Gastrocnemius medialis (tissue), 4 donors: ENCODE measurements around the gene PCGF6. TPM values are rescaled to one million over a fixed set of nuclear protein-coding genes. Genes with fewer than 3 reads are reported as not detected.

Experiments
- ATAC-seq, 2 donors: fragments of 150-250 bp; one replicate each; pipeline ENCODE4 v1.9.1; 2016
- DNase-seq, 2 donors: peaks; one replicate each; pipeline ENCODE4 v3.0.0-alpha.2; 2019
- H3K27ac ChIP-seq, 4 donors: fragments of 200-600 bp; sonication (generic); 1 replicate in 1 of 4; 2 replicates in 3 of 4; pipeline ENCODE4 v1.5.1; 2016 to 2018; ENCODE audit warnings: mild to moderate bottlenecking in 2 of 4, moderate library complexity in 1 of 4
- H3K27me3 ChIP-seq, 3 donors: fragments of 200-600 bp; sonication (generic) in 2 of 3; 1 replicate in 1 of 3; 2 replicates in 2 of 3; pipeline versions ENCODE4 v1.5.1 to v1.6.0; 2016 to 2019; ENCODE audit warnings: mild to moderate bottlenecking in 1 of 3, moderate library complexity in 1 of 3
- H3K36me3 ChIP-seq, 2 donors: fragments of 200-600 bp; sonication (generic) in 1 of 2; one replicate each; pipeline ENCODE4 v1.5.1; 2017 to 2018
- H3K4me1 ChIP-seq, 2 donors: fragments of 200-600 bp; sonication (generic) in 1 of 2; one replicate each; pipeline ENCODE4 v1.5.1; 2016 to 2017; ENCODE audit warnings: mild to moderate bottlenecking in 2 of 2
- H3K4me3 ChIP-seq, 4 donors: fragments of 200-600 bp; sonication (generic) in 3 of 4; 1 replicate in 1 of 4; 2 replicates in 3 of 4; pipeline ENCODE4 v1.5.1; 2016 to 2019; ENCODE audit warnings: mild to moderate bottlenecking in 2 of 4
- H3K9me3 ChIP-seq, 3 donors: fragments of 200-600 bp; sonication (generic) in 2 of 3; 1 replicate in 1 of 3; 2 replicates in 2 of 3; pipeline ENCODE4 v1.5.1; 2016 to 2019
- POLR2A ChIP-seq, 2 donors: fragments of 450-650 bp; IDR thresholded peaks; one replicate each; pipeline ENCODE4 v1.6.1; 2017; ENCODE audit warnings: antibody characterized with exemption in 2 of 2, mild to moderate bottlenecking in 2 of 2, moderate library complexity in 2 of 2
- in situ Hi-C, 4 donors: fragments of 200-750 bp; cut with MboI; loops; one replicate each; pipeline versions ENCODE4 v1.15.0 to v1.8.0; 2017; ENCODE audit warnings: low sequenced_read_pairs in 4 of 4
- intact Hi-C: fragments of 100-400 bp; cut with DNase I; formaldehyde crosslinking; loops from one replicate; pipeline ENCODE4 v1.15.1; 2023; ENCODE audit warnings: low total_unique reads
- total RNA-seq, 4 donors: library from RNA; depleted of rRNA; stranded (reverse); fragments of >200 nt; gene quantifications; one replicate each; pipeline versions ENCODE4 v1.1.0 to v1.2.3, GENCODE V29; 2016
- TF ChIP-seq, protein P1 (sequence below), 5 experiments: fragments of 450-650 bp in 3 of 5; fragments of 200-600 bp in 2 of 5; sonication (generic) in 2 of 5; IDR thresholded peaks in 4 of 5; conservative IDR thresholded peaks in 1 of 5; 1 replicate in 4 of 5; 2 replicates in 1 of 5; pipeline ENCODE4 v1.5.1; 2016 to 2019; ENCODE audit warnings: antibody characterized with exemption in 5 of 5, mild to moderate bottlenecking in 3 of 5, moderate library complexity in 3 of 5

The PCGF6 gene
- total RNA-seq, 4 donors from 2014 or later: 8.9 to 16.0 (median 12.1) TPM

DNA sequence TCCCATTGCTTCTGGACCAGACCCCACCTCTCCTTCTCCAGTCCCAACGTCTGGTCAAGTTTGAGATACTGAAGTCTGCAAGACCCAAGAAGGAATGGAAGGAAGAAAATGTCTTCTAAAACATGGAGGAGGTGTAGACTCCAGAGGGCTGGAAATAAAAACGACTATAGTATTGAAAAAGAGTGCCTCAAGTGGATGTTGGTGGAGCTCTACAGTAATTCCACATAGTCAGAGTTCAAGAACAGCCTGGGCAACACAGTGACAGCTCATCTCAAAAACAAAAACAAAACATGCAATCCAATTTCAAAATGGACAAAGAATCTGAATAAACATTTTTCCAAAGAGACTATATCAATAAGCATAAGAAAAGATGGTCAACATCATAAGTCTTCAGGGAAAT is 2.3 kb upstream of the PCGF6 start:
- DNase-seq: no peak
- Histone ChIP-seq H3K4me3 (no peak overlapping the region), H3K36me3 (peaks cover 0 to 4% of the 10 kb centered on the region in 2 donors), H3K27ac (no peak overlapping the region), H3K9me3 (no peaks in the 10 kb centered on the region), H3K4me1 (peaks cover 10 to 11% of the 10 kb centered on the region in 2 donors), H3K27me3 (no peaks in the 10 kb centered on the region)
- in situ Hi-C loops: no loop called here
- ATAC-seq: no peak
- TF ChIP-seq, protein P1, sequence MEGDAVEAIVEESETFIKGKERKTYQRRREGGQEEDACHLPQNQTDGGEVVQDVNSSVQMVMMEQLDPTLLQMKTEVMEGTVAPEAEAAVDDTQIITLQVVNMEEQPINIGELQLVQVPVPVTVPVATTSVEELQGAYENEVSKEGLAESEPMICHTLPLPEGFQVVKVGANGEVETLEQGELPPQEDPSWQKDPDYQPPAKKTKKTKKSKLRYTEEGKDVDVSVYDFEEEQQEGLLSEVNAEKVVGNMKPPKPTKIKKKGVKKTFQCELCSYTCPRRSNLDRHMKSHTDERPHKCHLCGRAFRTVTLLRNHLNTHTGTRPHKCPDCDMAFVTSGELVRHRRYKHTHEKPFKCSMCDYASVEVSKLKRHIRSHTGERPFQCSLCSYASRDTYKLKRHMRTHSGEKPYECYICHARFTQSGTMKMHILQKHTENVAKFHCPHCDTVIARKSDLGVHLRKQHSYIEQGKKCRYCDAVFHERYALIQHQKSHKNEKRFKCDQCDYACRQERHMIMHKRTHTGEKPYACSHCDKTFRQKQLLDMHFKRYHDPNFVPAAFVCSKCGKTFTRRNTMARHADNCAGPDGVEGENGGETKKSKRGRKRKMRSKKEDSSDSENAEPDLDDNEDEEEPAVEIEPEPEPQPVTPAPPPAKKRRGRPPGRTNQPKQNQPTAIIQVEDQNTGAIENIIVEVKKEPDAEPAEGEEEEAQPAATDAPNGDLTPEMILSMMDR (IDR thresholded peaks at IDR 0.05 in 4 of 5, conservative IDR thresholded peaks at IDR 0.05 in 1 of 5): no peak
- TF ChIP-seq POLR2A (IDR thresholded peaks at IDR 0.05): no peak
- intact Hi-C loops: no loop called here

GRCh38 chr10:103350175-103350516 is 794 bp downstream of the PCGF6 start:
- H3K27ac ChIP-seq: peak overlapping the region; percentile 79 to 86 (median 82)
- DNase-seq (no peak), ATAC-seq (no peak)
- H3K4me1 ChIP-seq: peaks cover 10 to 11% of the 10 kb centered on the region in 2 donors
- peak overlapping the region; percentile 76 to 98 (median 92) for H3K4me3 ChIP-seq
- TF ChIP-seq POLR2A (IDR thresholded peaks at IDR 0.05): no peak
- TF ChIP-seq, protein P1 (IDR thresholded peaks at IDR 0.05 in 4 of 5, conservative IDR thresholded peaks at IDR 0.05 in 1 of 5): no peak
- H3K27me3 ChIP-seq: no peaks in the 10 kb centered on the region
- H3K36me3 ChIP-seq: peaks cover 0 to 33% of the 10 kb centered on the region in 2 donors
- in situ Hi-C loops: no loop called here
- intact Hi-C loops: no loop called here
- no peaks in the 10 kb centered on the region for H3K9me3 ChIP-seq

DNA sequence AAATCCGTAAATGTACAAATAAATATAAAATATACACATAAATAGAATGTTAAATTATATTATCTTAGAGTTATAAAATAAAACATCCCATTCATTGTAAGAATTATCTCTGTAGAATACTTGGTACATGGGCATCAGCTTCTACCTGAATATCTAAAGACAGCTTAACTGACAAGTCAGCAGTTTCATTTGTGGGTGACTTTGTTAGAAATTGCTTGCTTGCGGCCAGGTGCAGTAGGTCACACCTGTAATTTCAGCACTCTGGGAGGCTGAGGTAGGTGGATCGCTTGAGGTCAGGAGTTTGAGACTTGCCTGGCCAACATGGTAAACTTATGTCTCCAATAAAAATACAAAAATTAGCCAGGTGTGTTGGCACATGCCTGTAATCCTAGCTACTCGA is 14.6 kb downstream of the PCGF6 start:
- H3K36me3 ChIP-seq: peaks cover 0 to 18% of the 10 kb centered on the region in 2 donors
- in situ Hi-C loops: no loop called here
- intact Hi-C loops: no loop called here

GRCh38 chr10:103334567-103334966 is 16.4 kb downstream of the PCGF6 start:
- Histone ChIP-seq H3K27ac (no peak overlapping the region), H3K27me3 (no peaks in the 10 kb centered on the region), H3K4me3 (no peak overlapping the region), H3K4me1 (no peaks in the 10 kb centered on the region), H3K9me3 (no peaks in the 10 kb centered on the region), H3K36me3 (peaks cover 0 to 28% of the 10 kb centered on the region in 2 donors)
- TF ChIP-seq, protein P1 (IDR thresholded peaks at IDR 0.05 in 4 of 5, conservative IDR thresholded peaks at IDR 0.05 in 1 of 5): no peak
- TF ChIP-seq POLR2A (IDR thresholded peaks at IDR 0.05): no peak
- DNase-seq: no peak
- intact Hi-C loops: loop anchor here (1.0 kb wide), 1 partner anchor 605 kb away; no protein-coding TSS in a partner anchor
- no peak for ATAC-seq
- in situ Hi-C loops: no loop called here

More for the DNA sequence above, 14.6 kb downstream of the PCGF6 start:
- DNase-seq (no peak), ATAC-seq (no peak)
- Histone ChIP-seq H3K9me3 (no peaks in the 10 kb centered on the region), H3K4me3 (no peak overlapping the region), H3K27ac (no peak overlapping the region), H3K4me1 (no peaks in the 10 kb centered on the region), H3K27me3 (no peaks in the 10 kb centered on the region)
- TF ChIP-seq POLR2A (IDR thresholded peaks at IDR 0.05): no peak
- TF ChIP-seq, protein P1 (IDR thresholded peaks at IDR 0.05 in 4 of 5, conservative IDR thresholded peaks at IDR 0.05 in 1 of 5): no peak

DNA sequence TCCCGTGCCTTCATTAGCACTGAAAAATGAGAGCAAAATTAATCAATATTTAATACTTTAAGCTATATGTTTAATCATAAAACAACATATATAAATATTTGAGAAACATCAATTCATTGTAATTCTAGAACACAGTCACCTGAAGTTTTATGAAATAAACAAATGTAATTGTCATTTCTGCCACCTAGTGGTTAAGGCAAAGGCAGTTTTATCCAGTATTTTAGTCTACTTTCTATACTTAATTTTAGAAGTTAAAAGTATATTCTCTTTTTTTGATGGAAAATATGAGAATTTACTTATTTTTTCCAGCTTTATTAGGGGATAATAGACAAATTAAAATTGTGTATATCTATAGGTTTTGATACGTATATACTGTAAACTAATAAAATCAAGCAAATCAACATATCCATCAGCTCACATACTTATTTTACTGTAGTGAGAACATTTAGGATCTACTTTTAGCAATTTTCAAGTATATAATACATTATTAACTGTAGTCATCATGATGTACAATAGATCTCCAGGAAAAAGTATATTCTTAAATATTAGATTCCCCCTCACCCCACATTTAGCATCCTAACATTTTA is 16.9 kb downstream of the PCGF6 start:
- intact Hi-C loops (loop anchor here (1.0 kb wide), 1 partner anchor 605 kb away; no protein-coding TSS in a partner anchor), in situ Hi-C loops (no loop called here)
- Histone ChIP-seq H3K4me1 (no peaks in the 10 kb centered on the region), H3K27me3 (no peaks in the 10 kb centered on the region), H3K9me3 (no peaks in the 10 kb centered on the region), H3K27ac (no peak overlapping the region), H3K36me3 (peaks cover 0 to 24% of the 10 kb centered on the region in 2 donors), H3K4me3 (no peak overlapping the region)
- ATAC-seq: no peak
- no peak for TF ChIP-seq POLR2A (IDR thresholded peaks at IDR 0.05)
- TF ChIP-seq, protein P1 (IDR thresholded peaks at IDR 0.05 in 4 of 5, conservative IDR thresholded peaks at IDR 0.05 in 1 of 5): peak; percentile 36 to 61 (median 49)
- DNase-seq: no peak
